Measurements from ENCODE around the gene PIN4. TPM values are rescaled to one million over a fixed set of nuclear protein-coding genes. Genes with fewer than 3 reads are reported as not detected.
A peak's percentile ranks its signal among the peaks of the same experiment; 100 is the strongest.

The PIN4 gene
- total and polyA plus RNA-seq, 10 of the 15 experiments (the other 5 are each of a cell fraction or from before 2014, with no cell fraction given), result 8.2 to 53.6 (median 33.9) TPM

GRCh38 chrX:72141372-72142004 lies 40.1 kb upstream of the PIN4 start (continued):
- no peak for TF ChIP-seq MLLT1 (IDR thresholded peaks at IDR 0.05)
- TF ChIP-seq CBX3 (IDR thresholded peaks at IDR 0.05; ENCODE audit: borderline replicate concordance, low read depth), result no peak
- no peak for TF ChIP-seq CUX1 (IDR thresholded peaks at IDR 0.05; ENCODE audit: insufficient replicate concordance, low read depth, low read length)
- no peak for TF ChIP-seq SREBF2 (IDR thresholded peaks at IDR 0.05; ENCODE audit: low read length)
- no peak for TF ChIP-seq NFXL1 (IDR thresholded peaks at IDR 0.05; ENCODE audit: borderline replicate concordance)
- no peak for TF ChIP-seq KDM1A (IDR thresholded peaks at IDR 0.05; ENCODE audit: borderline replicate concordance)
- peak; percentile 31; the same call in 1 of the 2 replicates for TF ChIP-seq SPI1 (IDR thresholded peaks at IDR 0.05; ENCODE audit: borderline replicate concordance, insufficient read depth, low read depth, low read length)
- TF ChIP-seq E4F1 (IDR thresholded peaks at IDR 0.05; ENCODE audit: borderline replicate concordance, partially characterized antibody), result no peak
- TF ChIP-seq HDAC2 (IDR thresholded peaks at IDR 0.05), result no peak
- no peak for TF ChIP-seq ZBTB33 (IDR thresholded peaks at IDR 0.05)
- no peak for TF ChIP-seq IRF5 (IDR thresholded peaks at IDR 0.05; ENCODE audit: borderline replicate concordance)
- TF ChIP-seq E2F8 (IDR thresholded peaks at IDR 0.05; ENCODE audit: low read depth, partially characterized antibody), result no peak
- TF ChIP-seq IRF4 (IDR thresholded peaks at IDR 0.05; ENCODE audit: low read depth, low read length), result peak; percentile 86

Data from GM12878 (cell line).